Measurements from ENCODE around the gene NOTCH3. TPM values are rescaled to one million over a fixed set of nuclear protein-coding genes. Genes with fewer than 3 reads are reported as not detected.

The NOTCH3 gene
- total and polyA plus RNA-seq, 9 donors, result 6.1 to 47.6 (median 17.9) TPM

DNA sequence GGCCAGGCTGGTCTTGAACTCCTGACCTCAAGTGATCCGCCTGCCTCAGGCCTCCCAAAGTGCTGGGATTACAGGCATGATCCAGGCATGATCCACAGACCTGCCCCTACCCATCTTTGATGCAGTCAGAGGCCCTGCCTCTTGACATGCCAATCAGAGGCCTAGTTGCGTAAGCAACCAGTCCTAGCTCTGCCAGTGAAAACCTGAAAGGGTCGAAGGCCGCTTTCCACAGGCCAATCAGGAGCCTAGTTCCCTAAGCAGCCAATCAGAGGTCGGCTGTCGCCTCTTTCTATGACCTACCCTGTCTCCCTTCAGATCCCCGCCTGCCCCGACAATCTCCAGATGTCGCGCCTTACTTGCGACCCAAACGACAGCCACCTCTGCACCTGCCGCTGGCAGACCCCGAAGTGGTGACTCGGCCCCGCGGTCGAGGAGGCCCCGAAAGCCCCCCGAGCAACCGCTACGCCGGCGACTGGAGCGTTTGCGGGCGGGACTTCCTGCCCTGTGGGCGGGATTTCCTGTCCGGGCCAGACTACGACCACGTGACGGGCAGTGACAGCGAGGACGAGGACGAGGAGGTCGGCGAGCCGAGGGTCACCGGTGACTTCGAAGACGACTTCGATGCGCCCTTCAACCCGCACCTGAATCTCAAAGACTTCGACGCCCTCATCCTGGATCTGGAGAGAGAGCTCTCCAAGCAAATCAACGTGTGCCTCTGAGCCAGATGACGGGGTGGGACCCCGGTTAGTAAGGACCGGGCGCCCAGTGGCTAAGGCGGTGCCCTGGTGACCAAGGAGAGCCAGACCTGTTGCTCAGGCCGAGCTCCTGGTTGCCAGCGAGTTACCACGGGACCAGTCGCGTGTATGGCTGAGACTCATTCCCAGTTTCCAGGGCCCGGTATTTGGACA lies 87.3 kb downstream of the NOTCH3 start:
- no peaks in the 10 kb centered on the region for H3K4me1 ChIP-seq (ENCODE audit: insufficient read depth)
- H3K36me3 ChIP-seq, result no peaks in the 10 kb centered on the region
- no peak for DNase-seq
- TF ChIP-seq POLR2A (IDR thresholded peaks at IDR 0.05) (no peak), EP300 (IDR thresholded peaks at IDR 0.05) (no peak)
- TF ChIP-seq, protein P1, sequence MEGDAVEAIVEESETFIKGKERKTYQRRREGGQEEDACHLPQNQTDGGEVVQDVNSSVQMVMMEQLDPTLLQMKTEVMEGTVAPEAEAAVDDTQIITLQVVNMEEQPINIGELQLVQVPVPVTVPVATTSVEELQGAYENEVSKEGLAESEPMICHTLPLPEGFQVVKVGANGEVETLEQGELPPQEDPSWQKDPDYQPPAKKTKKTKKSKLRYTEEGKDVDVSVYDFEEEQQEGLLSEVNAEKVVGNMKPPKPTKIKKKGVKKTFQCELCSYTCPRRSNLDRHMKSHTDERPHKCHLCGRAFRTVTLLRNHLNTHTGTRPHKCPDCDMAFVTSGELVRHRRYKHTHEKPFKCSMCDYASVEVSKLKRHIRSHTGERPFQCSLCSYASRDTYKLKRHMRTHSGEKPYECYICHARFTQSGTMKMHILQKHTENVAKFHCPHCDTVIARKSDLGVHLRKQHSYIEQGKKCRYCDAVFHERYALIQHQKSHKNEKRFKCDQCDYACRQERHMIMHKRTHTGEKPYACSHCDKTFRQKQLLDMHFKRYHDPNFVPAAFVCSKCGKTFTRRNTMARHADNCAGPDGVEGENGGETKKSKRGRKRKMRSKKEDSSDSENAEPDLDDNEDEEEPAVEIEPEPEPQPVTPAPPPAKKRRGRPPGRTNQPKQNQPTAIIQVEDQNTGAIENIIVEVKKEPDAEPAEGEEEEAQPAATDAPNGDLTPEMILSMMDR (IDR thresholded peaks at IDR 0.05), result no peak
- no peaks in the 10 kb centered on the region for H3K9me3 ChIP-seq
- no peak overlapping the region for H3K27ac ChIP-seq
- intact Hi-C loops (cut with DNase I), result loop anchor here in 1 of 4 donors (10.0 kb wide), 2 partner anchors 141 to 1001 kb away; partner anchors contain the start of gene RAB8A
- H3K4me3 ChIP-seq, result no peak overlapping the region
- no peaks in the 10 kb centered on the region for H3K27me3 ChIP-seq
- 86 to 89% (median 86%) methylated on average over 57 to 58 of the region's 58 CpGs for WGBS, 3 donors

DNA sequence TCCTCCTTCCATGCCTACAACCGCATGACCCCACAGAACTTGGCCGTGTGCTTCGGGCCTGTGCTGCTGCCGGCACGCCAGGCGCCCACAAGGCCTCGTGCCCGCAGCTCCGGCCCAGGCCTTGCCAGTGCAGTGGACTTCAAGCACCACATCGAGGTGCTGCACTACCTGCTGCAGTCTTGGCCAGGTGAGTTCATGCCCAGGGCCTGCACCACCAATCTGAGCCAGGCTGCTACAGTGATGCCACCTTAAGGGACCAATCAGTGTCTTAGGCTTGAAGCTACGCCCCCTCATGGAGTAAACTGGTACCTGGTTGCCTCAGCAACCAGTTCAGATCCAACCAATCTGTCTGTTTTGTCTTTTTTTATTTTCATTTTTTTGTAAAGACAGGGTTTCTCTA lies 88.4 kb downstream of the NOTCH3 start:
- no peak for DNase-seq
- Histone ChIP-seq H3K4me1 (ENCODE audit: insufficient read depth) (no peaks in the 10 kb centered on the region), H3K9me3 (no peaks in the 10 kb centered on the region), H3K27ac (no peak overlapping the region), H3K27me3 (no peaks in the 10 kb centered on the region), H3K4me3 (no peak overlapping the region), H3K36me3 (no peaks in the 10 kb centered on the region)
- TF ChIP-seq POLR2A (IDR thresholded peaks at IDR 0.05) (no peak), EP300 (IDR thresholded peaks at IDR 0.05) (no peak)
- TF ChIP-seq, protein P1 (IDR thresholded peaks at IDR 0.05), result no peak
- intact Hi-C loops (cut with DNase I), result loop anchor here in 1 of 4 donors (10.0 kb wide), 2 partner anchors 142 to 1002 kb away; partner anchors contain the start of gene RAB8A
- 82 to 85% (median 84%) methylated on average over 11 of the region's 11 CpGs for WGBS, 3 donors

DNA sequence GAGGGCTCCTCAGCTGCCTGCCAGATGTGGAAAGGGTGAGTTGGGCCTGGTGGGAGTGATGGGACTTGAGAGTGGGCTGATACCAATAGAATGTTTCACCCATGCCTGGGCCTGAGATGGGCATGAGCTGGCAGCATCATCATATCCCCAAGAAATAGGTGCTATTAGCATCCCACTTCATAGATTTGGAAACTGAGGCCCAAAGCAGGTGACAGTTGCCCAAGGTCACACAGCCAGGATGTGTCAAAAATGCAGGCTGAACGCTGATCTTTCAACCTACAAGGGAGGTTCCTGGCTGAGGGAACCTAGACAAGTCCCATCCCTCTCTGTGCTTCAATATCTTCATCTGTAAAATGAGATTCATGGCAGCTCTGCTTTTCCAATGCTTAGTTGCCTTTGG lies 89.0 kb downstream of the NOTCH3 start:
- H3K4me3 ChIP-seq, result no peak overlapping the region
- H3K9me3 ChIP-seq, result no peaks in the 10 kb centered on the region
- no peak overlapping the region for H3K27ac ChIP-seq
- no peaks in the 10 kb centered on the region for H3K27me3 ChIP-seq
- WGBS, 3 donors, result 76 to 100% (median 93%) methylated on average over 1 of the region's 1 CpG
- TF ChIP-seq EP300 (IDR thresholded peaks at IDR 0.05) (no peak), POLR2A (IDR thresholded peaks at IDR 0.05) (no peak)
- TF ChIP-seq, protein P1 (IDR thresholded peaks at IDR 0.05), result no peak
- no peak for DNase-seq
- intact Hi-C loops (cut with DNase I), result loop anchor here in 1 of 4 donors (10.0 kb wide), 2 partner anchors 143 to 1003 kb away; partner anchors contain the start of gene RAB8A
- no peaks in the 10 kb centered on the region for H3K4me1 ChIP-seq (ENCODE audit: insufficient read depth)
- H3K36me3 ChIP-seq, result no peaks in the 10 kb centered on the region

DNA sequence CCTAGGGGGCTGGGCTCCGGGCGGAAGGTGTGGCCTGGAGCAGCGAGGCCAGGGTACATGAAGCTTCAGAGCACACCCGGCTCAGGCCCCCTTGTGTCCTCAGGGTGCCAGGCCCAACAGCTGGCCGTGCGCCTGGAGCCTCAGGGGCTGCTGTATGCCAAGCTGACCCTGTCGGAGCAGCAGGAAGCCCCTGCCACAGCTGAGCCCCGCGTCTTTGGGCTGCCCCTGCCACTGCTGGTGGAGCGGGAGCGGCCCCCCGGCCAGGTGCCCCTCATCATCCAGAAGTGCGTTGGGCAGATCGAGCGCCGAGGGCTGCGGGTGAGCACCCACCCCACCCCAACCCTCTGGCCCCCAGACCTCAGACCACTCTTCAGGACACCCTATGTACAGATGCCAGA lies 90.4 kb downstream of the NOTCH3 start:
- no peak overlapping the region for H3K27ac ChIP-seq
- intact Hi-C loops (cut with DNase I), result loop anchor here in 1 of 4 donors (10.0 kb wide), 2 partner anchors 144 to 1004 kb away; partner anchors contain the start of gene RAB8A
- no peaks in the 10 kb centered on the region for H3K36me3 ChIP-seq

More for the DNA sequence above, 90.4 kb downstream of the NOTCH3 start:
- Histone ChIP-seq H3K9me3 (no peaks in the 10 kb centered on the region), H3K27me3 (no peaks in the 10 kb centered on the region), H3K4me1 (ENCODE audit: insufficient read depth) (no peaks in the 10 kb centered on the region), H3K4me3 (no peak overlapping the region)
- WGBS, 3 donors, result 77 to 82% (median 79%) methylated on average over 7 to 17 of the region's 17 CpGs
- no peak for DNase-seq
- no peak for TF ChIP-seq EP300 (IDR thresholded peaks at IDR 0.05)
- TF ChIP-seq, protein P1 (IDR thresholded peaks at IDR 0.05), result no peak
- no peak for TF ChIP-seq POLR2A (IDR thresholded peaks at IDR 0.05)

All from ovary (tissue), 9 donors.